Colon (tissue), 2 donors: ENCODE results near the gene OTOF.

Experiments
- FAIRE-seq: peaks from 2 replicates; lab custom pipeline; 2012; peaks lifted over from hg19 to GRCh38; lab: Jason Lieb, UNC
- donor health status: control.
- donor health status: control.

OTOF gene

DNA sequence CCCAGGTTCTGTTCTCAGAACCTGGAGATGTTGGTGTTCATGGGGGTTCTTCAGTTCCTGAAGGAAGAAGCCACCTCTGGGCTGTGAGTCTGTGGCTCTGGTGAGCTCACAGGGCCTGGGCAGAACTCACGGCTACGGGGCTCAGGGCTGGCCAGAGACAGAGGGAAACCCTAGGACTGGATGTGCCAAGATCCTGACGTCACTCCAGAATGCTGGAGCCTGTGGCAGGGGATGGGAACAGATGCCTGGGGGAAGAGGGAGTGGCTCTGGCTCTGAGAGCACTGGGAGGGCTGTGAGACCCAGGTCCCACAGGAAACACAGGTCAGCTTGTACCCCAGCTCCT, at the start of gene OTOF:
Gene OTOF, minus strand, starts transcription at position 214 of the 343 bp plus-strand sequence.
- FAIRE-seq: no peak

DNA sequence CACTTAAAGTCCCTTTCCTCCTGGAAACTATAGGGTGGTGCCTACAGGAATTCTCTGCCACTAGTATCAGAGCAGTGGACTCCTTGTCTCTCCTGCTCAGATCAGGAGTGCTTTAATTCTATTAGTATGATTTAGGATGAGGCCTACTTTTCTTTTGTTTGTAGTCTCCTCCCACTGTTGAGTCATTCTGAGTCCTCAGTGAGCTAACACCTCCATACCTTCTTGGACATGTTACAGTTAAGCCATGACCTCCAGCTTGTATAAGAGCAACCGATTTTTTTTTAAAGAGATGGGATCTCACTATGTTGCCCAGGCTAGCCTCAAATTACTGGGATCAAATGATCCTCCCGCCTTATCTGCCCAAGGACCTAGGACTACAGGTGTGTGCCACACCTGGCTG, 48.7 kb upstream of the OTOF start:
- FAIRE-seq: no peak

DNA sequence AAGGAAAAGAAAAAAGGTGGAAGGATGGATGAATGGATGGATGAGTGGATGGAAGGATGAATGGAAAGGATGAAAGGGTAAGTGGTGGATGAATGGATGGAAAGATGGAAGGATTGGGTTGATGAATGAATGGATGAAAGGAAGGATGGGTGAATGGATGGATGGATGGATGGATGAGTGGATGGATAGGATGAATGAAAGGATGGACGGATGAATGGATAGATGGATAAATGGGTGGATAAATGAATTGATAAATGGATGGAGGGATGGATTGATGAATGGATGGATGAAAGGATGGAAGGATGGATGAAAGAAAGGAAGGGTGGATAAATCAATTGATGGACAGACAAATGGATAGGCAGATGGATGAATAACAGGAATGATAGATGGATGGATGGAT, 48.2 kb upstream of the OTOF start:
- FAIRE-seq: no peak

DNA sequence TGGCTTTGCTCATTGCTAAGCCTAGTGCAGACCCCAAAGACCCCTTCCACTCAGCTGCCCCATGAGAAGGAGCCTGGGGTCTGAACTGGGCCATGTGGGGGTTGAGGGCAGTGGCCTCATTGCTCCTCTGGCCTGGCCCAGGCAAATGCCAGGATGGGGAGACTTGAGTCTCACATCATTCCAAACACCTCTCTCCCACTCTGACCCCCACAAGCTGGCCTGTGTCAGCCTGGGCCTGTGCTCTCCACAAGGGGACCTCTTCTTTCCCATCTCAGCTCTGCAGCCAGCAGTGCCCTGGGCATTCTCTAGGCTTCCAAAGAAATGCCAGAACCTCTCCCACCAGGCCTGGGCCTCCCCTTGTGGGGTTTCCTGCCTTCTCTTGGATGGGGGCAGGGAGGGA, 45.8 kb upstream of the OTOF start:
- no peak for FAIRE-seq

DNA sequence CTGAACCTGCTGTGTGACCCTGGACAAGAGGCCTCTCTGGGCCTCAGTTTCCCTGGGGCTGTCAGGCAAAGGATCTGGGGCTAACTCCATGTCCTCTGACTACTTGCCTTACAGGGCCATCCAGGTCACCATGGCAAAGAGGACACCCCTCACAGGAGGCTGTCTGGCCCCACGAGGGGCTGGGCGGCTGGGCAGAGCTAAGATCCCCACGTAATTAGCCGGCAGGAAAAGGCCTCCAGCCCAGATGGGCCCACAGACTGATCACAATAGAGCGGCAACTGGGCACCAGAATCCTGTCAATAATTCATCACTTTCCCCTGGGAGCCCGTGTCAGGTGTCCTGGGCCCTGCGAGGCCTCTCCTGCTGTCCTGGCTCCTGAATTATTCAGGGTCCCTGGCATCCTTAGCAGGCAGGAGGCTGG, 44.8 kb upstream of the OTOF start:
- FAIRE-seq: no peak

DNA sequence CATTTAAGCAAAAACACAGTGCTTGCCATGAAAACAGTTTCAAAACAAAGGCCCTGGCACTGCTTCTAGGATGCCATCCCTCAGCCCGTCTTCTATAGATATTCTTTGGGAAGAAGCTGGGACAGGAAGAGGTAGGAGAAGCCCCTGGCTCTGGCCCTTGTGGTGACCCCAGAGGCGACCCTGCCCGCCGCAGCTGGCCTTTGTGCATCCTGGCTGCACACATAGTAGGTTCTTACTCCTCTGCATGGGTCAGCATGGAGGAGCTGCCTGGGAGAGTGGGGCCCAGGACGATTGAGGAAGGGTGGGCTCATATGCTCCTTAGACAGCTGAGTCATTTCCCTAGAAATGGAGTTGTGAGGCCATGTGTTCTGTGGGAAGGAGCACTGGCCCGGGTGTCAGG, 44.4 kb upstream of the OTOF start:
- no peak for FAIRE-seq

DNA sequence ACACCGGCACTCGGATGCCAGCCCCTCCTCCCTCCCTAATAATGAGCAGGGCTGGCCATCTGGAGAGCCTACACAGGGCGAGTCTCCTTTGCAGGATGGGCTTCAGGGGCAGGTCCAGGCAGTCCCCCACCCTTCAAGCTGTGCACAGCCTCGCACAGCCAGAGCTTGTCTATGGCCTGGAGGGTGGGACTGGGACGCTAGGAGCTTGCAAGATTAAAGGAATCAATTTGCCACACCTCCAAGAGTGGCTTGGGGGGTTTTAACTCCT, 43.9 kb upstream of the OTOF start:
- FAIRE-seq: no peak

DNA sequence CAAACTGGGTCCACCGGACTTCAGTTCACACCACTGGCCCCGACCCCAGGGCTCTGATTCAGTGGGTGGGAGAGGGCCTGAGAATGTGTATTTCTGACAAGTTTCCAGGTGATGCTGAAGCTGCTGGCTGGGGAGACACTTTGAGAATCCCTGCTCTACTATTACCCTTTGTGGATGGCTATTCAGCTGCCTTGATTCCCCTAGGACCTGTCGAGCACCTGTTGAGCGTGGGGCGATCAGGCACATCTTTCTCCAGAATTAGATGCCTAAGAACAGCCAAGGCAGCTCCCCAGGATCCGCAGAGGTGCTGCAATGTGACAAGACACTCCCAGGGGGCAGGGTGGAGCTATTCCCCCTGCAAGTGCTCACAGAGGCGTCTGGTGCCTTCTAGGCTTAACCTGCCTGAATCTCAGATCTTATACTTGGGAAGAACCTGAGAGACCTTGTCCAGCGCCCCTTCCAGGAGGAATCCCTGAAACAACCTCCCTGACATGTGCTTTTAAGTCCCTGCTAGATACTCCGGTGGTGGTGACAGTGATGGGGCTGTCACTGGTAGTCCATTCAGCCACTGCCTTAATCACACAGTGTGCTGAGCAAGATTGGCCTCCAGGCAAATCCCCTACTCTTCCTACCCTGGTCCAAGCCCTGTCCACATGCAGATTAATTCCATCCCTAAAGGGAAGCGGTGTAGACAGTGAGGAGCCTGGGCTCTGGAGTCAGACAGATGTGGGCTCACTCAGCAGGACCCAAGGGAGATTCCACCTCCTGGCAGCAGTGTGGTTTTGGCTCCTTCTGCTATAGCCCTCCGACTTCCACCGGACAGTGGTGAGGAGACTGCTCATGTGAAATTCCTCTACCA, 43.4 kb upstream of the OTOF start:
- no peak for FAIRE-seq

DNA sequence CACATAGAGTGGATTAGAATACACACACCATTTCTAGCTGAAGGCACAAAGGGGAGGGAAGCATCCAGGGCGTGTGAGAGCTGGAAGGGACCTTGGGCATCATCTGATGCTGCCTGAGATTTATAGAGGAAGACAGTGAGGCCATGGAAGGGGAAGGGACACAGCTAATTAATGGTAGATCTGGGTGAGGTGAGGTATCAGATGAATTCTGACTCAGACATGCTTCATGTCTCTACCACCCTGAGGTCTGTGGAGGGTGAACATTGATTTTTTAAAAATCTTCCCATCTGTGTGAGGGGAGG, 42.2 kb upstream of the OTOF start:
- FAIRE-seq: no peak

DNA sequence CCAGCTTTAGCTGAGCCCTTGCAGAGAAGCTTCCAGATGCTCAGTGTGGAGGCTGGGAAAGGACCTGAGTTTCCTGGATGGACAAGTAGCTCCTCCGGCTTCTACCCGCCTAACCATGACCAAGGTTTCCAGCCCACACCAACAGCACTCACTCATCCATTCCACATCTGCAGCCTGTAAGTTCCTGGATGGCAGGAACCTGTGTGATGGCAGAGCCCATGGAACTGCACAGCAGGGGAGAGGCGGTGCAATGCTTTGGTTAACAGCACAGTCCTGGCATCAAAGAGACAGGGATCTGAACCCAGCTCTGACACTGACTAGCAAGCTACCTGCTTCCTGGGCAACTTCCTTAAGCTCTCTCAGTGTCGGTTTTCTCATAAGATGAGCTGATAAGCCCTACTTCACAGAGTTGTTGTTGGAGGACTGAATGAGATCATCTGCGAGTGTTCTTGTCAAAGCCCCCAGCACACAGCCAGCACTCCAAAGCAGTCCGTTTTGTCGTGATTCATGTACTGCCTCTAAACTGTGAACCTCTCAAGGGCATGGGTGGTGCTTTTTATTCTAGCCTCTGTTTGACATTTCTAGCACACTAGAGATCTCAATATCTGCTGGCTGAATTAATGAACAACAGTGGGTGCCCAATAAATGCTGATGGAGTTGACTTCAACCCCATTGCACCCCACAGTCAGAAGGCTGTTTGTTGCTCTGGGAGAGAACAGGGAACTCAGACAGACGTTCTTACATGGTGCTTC, 41.6 kb upstream of the OTOF start:
- no peak for FAIRE-seq

DNA sequence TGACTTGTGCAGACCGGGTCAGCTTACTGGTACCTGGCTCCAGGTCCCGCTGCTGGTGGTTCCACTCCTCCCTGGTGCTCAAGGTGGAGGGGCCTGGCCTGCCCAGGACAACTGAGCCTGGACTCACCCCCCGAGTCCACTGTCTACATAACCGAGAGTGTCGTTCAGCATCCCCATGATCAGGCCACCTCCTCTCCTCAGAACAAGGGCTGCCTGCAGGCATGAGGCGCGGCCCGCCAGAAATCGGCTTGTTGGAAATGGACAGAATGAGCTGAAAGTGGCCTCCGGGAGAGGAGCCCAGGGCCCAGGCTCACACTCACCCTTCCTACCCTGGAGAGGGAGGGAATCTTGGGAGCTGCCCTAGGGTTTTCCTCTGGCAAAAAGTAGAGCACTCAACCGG, 38.9 kb upstream of the OTOF start:
- no peak for FAIRE-seq

DNA sequence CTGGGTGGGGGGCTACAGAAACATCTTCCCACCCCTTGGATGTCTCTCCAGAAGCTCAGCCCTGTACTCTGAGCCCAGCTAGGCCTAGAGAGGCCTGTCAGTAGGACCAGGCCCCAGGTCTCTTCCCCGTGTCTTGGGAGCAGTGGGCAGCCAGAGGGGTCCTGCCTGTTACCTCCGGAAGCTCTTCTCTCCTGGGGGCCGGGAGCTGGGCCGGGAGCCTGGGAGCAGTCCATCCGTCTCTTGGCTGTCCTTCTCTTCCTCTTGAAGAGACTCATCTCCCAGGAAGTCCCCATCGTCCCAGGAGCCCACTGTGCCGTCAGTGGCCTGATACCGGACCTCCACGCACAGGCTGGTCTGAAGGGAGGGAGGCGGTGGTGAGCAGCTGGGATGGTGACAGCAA, 38.3 kb upstream of the OTOF start:
- no peak for FAIRE-seq

DNA sequence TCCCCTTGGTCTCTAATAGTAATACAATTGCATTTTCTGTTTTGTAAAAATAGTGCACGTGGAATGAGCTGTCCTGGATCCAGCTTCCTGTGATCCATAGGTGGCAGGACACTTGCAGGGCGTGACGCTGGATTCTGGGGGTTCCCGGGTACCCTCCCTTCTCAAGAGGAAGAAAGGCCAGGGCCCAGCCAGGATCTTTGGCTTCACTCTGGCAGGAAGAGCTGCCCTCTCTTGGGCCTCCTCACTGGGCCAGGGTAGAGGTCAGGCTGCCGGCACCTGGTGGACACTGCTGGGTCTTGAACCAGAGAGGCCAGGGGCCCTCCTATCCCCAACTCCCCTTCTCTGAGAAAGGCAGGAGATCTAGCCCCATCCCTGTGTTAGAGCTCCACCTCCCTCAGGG, 37.8 kb upstream of the OTOF start:
- no peak for FAIRE-seq

DNA sequence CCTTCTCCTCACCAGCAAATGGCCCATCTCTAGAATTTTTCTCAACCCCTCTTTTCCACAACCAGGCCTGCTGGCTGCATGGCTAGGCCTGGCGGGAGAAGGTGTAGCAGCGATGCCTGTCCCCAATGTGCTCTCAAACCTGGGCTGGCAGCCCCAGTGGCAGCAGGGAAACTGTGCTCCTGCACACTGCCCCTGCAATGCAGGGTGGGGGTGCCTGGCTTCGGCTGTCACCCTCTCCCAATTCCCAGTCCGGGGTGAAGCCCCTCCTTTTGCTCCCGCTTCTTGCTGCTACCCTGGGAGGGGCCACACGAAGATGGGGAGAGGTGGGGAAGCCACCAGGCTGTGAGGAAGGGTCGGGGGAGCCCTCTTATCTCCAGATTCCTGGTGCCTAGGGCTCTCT, 36.1 kb upstream of the OTOF start:
- FAIRE-seq: no peak

DNA sequence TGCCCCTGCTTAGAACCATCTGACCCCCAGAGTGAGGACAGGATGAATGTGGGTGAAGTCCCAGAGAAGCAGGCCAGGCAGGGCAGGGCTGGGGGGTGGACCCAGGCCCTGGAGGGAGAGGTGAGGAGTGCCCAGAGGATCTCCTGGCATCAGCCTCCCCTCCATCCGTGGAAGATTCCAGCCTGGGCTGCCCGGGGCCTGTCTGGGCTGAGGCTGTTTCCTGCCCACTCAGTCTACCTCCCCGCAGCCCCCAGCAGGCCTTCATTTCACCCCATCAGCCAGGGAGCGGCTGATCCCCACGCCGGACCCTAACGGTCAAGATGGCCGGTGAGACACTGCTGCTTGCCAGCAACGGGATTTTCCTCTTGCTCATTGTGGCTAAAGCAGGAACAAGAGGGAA, 35.3 kb upstream of the OTOF start:
- FAIRE-seq: no peak

DNA sequence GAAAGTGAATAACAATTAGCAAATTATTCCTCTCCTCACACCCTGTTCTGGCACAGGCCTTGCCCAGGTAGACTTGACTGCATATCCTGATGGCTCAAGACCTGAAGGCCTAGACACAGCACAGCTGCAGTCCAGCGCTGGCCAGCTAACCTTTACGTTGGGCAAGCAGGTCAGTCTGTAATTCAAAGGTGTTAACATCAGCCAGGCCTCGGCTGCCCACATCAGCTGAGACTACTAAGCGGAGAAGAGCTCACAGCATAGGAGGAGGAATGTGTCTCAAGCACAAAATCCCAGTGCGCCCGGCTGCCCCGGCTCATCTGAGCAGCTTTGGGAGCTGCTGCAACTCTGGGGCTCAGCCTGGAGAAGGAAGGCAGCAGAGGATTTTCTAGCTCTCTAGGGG, 33.5 kb upstream of the OTOF start:
- FAIRE-seq: no peak

DNA sequence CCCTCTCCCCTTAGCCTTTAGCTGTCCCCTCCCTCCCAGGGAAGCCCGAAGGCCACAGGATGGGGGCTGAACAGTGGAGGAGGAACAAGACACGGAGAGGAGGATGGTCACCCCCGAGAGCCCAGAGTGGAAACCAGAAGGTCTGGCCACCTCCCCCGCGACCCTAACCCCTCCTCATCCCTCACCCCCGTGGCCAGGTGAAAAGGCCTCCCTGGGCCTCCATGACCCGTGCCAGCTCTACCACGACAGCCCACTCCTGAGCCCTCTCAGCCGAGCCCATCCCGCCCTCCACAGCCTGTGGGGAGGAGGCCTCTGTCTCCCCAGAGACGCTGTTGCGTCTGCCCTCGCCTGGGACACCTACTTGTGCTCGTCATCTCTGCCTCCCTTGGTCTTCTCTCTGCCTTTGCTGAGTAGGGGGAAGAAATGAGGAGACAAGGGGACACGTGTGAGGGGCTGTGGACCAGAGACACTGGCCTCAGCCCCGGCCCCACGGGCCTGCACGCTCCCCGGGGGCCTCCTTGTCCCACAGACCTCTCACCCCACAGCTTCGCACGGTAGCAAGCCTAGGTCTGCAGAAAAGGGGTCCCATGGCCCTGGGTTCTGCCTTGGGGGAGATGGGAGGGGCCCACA, 32.5 kb upstream of the OTOF start:
- FAIRE-seq: no peak

DNA sequence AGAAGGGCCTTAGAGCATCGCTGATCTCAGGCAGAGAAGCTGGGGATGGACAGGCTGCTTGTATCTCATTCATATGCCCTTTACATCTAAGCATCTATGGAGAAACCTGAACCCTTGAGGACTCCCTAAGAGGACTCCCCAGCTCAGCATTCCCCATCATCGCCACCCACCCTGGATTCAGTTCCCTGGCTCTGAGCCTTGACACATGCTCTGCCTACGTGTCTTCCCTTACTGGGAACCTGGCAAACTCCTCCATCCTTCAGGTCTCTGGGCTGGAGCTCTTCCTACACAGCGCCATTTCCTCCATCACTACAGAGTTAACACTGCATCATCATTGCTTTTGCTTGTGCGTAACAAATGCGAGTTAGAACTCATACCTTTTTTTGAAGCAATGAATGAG, 31.2 kb upstream of the OTOF start:
- no peak for FAIRE-seq

DNA sequence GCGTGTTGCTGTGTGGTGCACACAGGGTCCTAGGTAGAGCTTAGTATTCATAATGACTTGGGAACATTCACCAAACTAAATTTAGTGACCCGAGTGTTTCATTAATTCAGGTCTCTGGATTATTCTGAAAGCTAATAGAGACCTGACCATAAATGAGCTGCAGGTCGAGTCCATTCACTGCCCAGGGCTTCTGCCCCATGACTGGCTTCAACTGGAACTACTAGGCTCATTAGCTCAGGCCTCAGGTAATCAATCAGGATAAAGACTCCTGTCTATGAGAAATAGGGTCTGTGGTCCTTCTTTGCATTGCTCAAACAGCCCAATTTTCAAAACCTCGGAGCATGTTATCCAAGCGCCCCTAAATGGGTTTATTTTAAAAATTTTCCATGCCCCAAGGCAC, 30.0 kb upstream of the OTOF start:
- no peak for FAIRE-seq

DNA sequence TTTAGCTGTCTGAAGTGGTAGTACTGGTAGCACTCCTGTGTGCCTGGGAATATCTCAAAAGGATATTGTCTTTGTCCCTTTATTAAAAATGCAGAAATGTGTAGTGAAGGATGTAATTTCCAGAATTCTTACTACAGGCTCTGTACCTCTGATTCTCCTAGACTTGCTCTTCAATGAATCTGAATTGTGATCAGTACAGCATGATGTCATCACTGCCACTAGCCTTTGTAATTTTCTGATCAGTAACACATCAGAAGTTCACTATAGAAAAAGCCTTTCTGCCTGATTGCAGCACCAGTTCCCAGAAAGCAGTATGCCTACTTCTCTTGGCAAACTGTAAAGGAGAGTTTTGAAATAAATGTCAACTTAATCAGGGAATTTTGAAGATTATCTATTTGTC, 29.2 kb upstream of the OTOF start:
- no peak for FAIRE-seq

DNA sequence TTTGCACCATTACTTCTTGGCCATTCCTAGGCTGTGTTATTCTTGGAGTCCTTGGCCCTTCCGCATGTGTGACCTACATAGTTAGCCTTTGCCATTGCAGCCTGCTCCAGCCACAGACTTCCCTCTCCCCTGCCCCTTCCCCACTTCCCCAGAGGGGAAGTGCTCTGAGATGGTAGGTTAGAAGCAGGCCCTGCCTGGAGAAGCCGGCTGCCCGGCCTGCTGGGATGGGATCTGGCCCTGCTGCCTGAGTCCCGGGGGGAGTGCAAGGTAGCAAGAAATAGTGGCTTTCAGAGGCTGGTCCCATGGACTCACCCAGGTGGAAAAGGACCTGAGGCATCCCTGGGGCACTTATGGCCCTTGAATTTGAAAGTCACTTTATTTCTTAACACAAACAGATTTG, 28.4 kb upstream of the OTOF start:
- FAIRE-seq: no peak

DNA sequence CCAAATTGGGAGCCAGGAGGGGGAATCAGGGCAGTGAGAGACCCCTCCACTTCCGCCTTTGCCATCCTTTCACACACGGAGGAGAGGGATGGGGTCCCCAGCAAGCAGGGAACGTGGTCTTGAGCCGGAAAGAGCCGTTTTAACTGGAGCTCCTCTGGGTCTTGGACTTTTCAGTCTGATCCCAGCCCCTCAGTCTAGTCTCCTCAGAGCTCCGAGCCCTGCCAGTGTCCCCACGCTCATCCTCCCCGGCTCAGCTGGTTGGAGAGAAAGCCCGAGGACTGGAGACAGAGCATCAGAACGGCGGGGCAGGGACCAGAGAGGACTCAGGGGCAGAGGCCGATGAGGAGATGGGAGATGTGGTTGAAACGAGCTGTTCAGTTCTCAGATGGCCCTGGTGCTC, 26.1 kb upstream of the OTOF start:
- FAIRE-seq: no peak

DNA sequence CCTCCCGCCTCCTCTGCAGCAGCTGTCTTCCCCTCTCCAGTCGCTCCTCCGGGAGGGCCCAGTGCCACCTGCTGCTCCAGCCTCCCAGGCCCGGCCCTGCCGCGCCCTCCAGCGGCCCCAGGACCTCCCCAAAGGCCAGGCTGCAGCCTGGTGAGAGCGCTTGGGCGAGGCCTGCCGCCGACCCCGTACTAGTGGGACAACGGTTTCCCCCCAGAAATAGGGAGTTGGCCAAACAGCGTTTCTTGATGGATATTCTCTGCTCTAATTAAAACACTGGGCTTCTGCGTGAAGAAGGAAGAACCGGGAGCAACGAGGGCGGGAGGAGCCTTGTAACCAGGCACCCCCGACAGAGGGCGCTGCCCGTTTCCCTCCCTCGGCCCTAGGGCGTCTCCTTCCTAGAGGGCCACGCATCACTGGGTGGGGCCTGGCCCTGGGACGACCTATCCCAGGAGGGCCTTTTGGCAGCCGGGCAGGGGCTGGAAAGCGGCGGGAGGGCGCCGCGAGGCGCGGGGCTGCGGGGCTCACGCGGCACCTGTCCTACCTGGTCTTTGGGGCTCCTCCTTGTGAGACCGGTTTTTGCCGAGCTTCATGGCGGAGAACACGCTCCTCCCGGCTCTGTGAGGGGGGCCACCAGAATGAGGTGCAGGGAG, 25.4 kb upstream of the OTOF start:
- FAIRE-seq: no peak
